ENCODE measurements around the gene BCR. TPM values are rescaled to one million over a fixed set of nuclear protein-coding genes. Genes with fewer than 3 reads are reported as not detected.

BCR gene
- total RNA-seq, 1 experiment from 2014 or later: 77.0 TPM

- TF ChIP-seq CTCF (conservative IDR thresholded peaks at IDR 0.05): no peak
- H2AK5ac ChIP-seq (ENCODE audit: insufficient read length, low read length): no peak overlapping the region
- no peaks in the 10 kb centered on the region for H3K79me1 ChIP-seq (ENCODE audit: insufficient read depth, low read depth, low read length, poor library complexity, severe bottlenecking)
- no peak overlapping the region for H3K4me3 Mint-ChIP-seq
- H3T11ph ChIP-seq (ENCODE audit: low read length): no peak overlapping the region
- H3K27me3 ChIP-seq (ENCODE audit: insufficient read depth, low read length): no peaks in the 10 kb centered on the region
- H4K8ac ChIP-seq (replicated peaks; ENCODE audit: insufficient read length, low read depth, low read length): no peak overlapping the region
- H2BK120ac ChIP-seq (ENCODE audit: low read depth, low read length, poor library complexity, severe bottlenecking): no peak overlapping the region
- H4K20me1 ChIP-seq (ENCODE audit: control insufficient read depth, insufficient read depth, insufficient read length): no peaks in the 10 kb centered on the region
- H3K36me3 Mint-ChIP-seq (ENCODE audit: insufficient read depth in 1 of 3, low read depth in 3 of 3): peaks cover 5 to 62% (median 55%) of the 10 kb centered on the region in 3 experiments; a peak in 6 of 7 replicates
- no peak overlapping the region for H3K14ac ChIP-seq (ENCODE audit: insufficient read depth, low read length)
- no peaks in the 10 kb centered on the region for H3K27me3 Mint-ChIP-seq (ENCODE audit: low read depth)
- no peak overlapping the region for H2BK15ac ChIP-seq (ENCODE audit: low read depth, low read length)
- no peak overlapping the region for H2BK20ac ChIP-seq (ENCODE audit: low read depth, low read length, poor library complexity, severe bottlenecking)
- no peak overlapping the region for H4K91ac ChIP-seq (ENCODE audit: insufficient read length, low read depth, low read length)
- H3K18ac ChIP-seq (ENCODE audit: insufficient read length, low read depth, low read length): no peak overlapping the region
- no peak overlapping the region for H3K56ac ChIP-seq (ENCODE audit: insufficient read length, low read depth, low read length)
- H2AFZ ChIP-seq (ENCODE audit: low read length): no peak overlapping the region
- H3K4me1 ChIP-seq (ENCODE audit: insufficient read depth, low read length): no peaks in the 10 kb centered on the region
- H3K9me3 ChIP-seq (ENCODE audit: control insufficient read depth, low read depth, low read length): no peaks in the 10 kb centered on the region
- no peak overlapping the region for H3K4me2 ChIP-seq (ENCODE audit: insufficient read depth, insufficient read length, low read length)
- H3K4ac ChIP-seq (ENCODE audit: low read depth, low read length): no peak overlapping the region
- 0 out of 4 replicates have a peak, but pooled peaks cover 0 to 2% of the 10 kb centered on the region in 2 experiments for H3K4me1 Mint-ChIP-seq
- no peak overlapping the region for H4K5ac ChIP-seq (ENCODE audit: insufficient read length, low read depth, low read length)
- no peak overlapping the region for H2BK12ac ChIP-seq (ENCODE audit: insufficient read length, low read depth, low read length)
- H3K9me3 Mint-ChIP-seq: no peaks in the 10 kb centered on the region; a peak in 2 of 5 replicates
- no peak overlapping the region for H3K27ac Mint-ChIP-seq
- H3K9ac ChIP-seq (ENCODE audit: extremely low read depth, insufficient read length, low read length): no peak overlapping the region
- H3K23ac ChIP-seq (ENCODE audit: insufficient read length, low read depth, low read length): no peak overlapping the region
- no peak overlapping the region for H2BK5ac ChIP-seq (ENCODE audit: insufficient read length, low read length)
- no peaks in the 10 kb centered on the region for H3K79me2 ChIP-seq (ENCODE audit: insufficient read depth, low read length)
- H3K27ac ChIP-seq (ENCODE audit: insufficient read length, low read depth, low read length): no peak overlapping the region
- no CpG with 5 or more reads among the region's 22 CpGs for WGBS (ENCODE audit: extremely low coverage, insufficient read length, low lambda C conversion rate)
- no peaks in the 10 kb centered on the region for H3K23me2 ChIP-seq (ENCODE audit: insufficient read length, low read depth, low read length, poor library complexity, severe bottlenecking)
- no peak for DNase-seq
Measured at GRCh38 chr22:23283591-23284503, 103.5 kb downstream of the BCR start.
